ENCODE data around the gene RTP3.

RTP3 gene

GRCh38 chr3:46516521-46516920 is 18.7 kb downstream of the RTP3 start:
- Histone ChIP-seq H3K4me3 (ENCODE audit: insufficient read depth, low read length, poor library complexity, severe bottlenecking) (no peak overlapping the region), H3K79me2 (ENCODE audit: insufficient read depth, low read length) (no peaks in the 10 kb centered on the region), H4K20me1 (ENCODE audit: low read depth, low read length) (no peaks in the 10 kb centered on the region), H3K9me2 (replicated peaks; ENCODE audit: insufficient read depth, low read length) (no peaks in the 10 kb centered on the region), H3K36me3 (ENCODE audit: low read length) (no peaks in the 10 kb centered on the region), H3F3A (ENCODE audit: insufficient read depth) (no peaks in the 10 kb centered on the region), H3K9me3 (ENCODE audit: insufficient read depth, low read length) (no peaks in the 10 kb centered on the region), H3K4me2 (ENCODE audit: low read depth, low read length, poor library complexity, severe bottlenecking) (no peak overlapping the region), H2AFZ (ENCODE audit: low read depth, low read length, severe bottlenecking) (no peak overlapping the region), H3K9ac (ENCODE audit: low read length) (no peak overlapping the region), H3K27me3 (ENCODE audit: low read length) (no peaks in the 10 kb centered on the region), H3K27ac (ENCODE audit: low read depth, low read length) (no peak overlapping the region)
- TF ChIP-seq CTCF (IDR thresholded peaks at IDR 0.05; ENCODE audit: insufficient read depth, low read length, poor library complexity, severe bottlenecking) (no peak), EZH2phosphoT487 (conservative IDR thresholded peaks at IDR 0.05; ENCODE audit: low read length) (no peak)

- no peaks in the 10 kb centered on the region for H4K20me1 ChIP-seq (ENCODE audit: low read depth, low read length)
- H3K27me3 ChIP-seq (ENCODE audit: low read length): no peaks in the 10 kb centered on the region
- H3K36me3 ChIP-seq (ENCODE audit: low read length): no peaks in the 10 kb centered on the region
- H3K9me2 ChIP-seq (replicated peaks; ENCODE audit: insufficient read depth, low read length): no peaks in the 10 kb centered on the region
- no peak overlapping the region for H3K27ac ChIP-seq (ENCODE audit: low read depth, low read length)
- no peaks in the 10 kb centered on the region for H3K79me2 ChIP-seq (ENCODE audit: insufficient read depth, low read length)
- H3F3A ChIP-seq (ENCODE audit: insufficient read depth): no peaks in the 10 kb centered on the region
- no peak overlapping the region for H3K9ac ChIP-seq (ENCODE audit: low read length)
- no peak overlapping the region for H2AFZ ChIP-seq (ENCODE audit: low read depth, low read length, severe bottlenecking)
- no peak overlapping the region for H3K4me3 ChIP-seq (ENCODE audit: insufficient read depth, low read length, poor library complexity, severe bottlenecking)
- no peak overlapping the region for H3K4me2 ChIP-seq (ENCODE audit: low read depth, low read length, poor library complexity, severe bottlenecking)
- H3K9me3 ChIP-seq (ENCODE audit: insufficient read depth, low read length): no peaks in the 10 kb centered on the region
- no peak for TF ChIP-seq CTCF (IDR thresholded peaks at IDR 0.05; ENCODE audit: insufficient read depth, low read length, poor library complexity, severe bottlenecking)
- TF ChIP-seq EZH2phosphoT487 (conservative IDR thresholded peaks at IDR 0.05; ENCODE audit: low read length): no peak
Observed at GRCh38 chr3:46517016-46517783, 19.4 kb downstream of the RTP3 start.

DNA sequence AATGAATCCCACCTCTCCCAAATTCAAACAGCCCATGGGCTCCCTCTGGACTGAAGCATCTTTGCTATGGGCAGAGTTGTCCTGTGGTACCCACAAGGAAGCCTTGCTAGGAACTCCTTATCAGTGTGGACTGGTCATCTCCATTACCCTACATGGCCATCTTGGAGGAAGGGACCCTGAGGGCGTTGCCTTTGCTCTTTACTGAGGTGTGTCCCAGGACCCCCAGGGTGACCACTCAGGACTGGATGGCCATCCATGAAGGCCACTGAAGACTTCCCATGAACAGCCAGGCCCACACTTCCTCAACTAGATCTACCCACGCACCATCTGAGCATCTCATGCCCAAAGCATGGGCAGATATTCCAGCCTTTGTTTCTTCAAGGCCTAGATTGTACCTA is 20.0 kb downstream of the RTP3 start:
- no peaks in the 10 kb centered on the region for H3K36me3 ChIP-seq (ENCODE audit: low read length)
- H3K4me2 ChIP-seq (ENCODE audit: low read depth, low read length, poor library complexity, severe bottlenecking): no peak overlapping the region
- H3K9ac ChIP-seq (ENCODE audit: low read length): no peak overlapping the region
- no peaks in the 10 kb centered on the region for H3F3A ChIP-seq (ENCODE audit: insufficient read depth)
- no peaks in the 10 kb centered on the region for H3K79me2 ChIP-seq (ENCODE audit: insufficient read depth, low read length)
- TF ChIP-seq EZH2phosphoT487 (conservative IDR thresholded peaks at IDR 0.05; ENCODE audit: low read length) (no peak), CTCF (IDR thresholded peaks at IDR 0.05; ENCODE audit: insufficient read depth, low read length, poor library complexity, severe bottlenecking) (no peak)
- H3K4me3 ChIP-seq (ENCODE audit: insufficient read depth, low read length, poor library complexity, severe bottlenecking): no peak overlapping the region
- no peaks in the 10 kb centered on the region for H3K9me2 ChIP-seq (replicated peaks; ENCODE audit: insufficient read depth, low read length)
- H3K27me3 ChIP-seq (ENCODE audit: low read length): no peaks in the 10 kb centered on the region
- no peaks in the 10 kb centered on the region for H3K9me3 ChIP-seq (ENCODE audit: insufficient read depth, low read length)
- no peak overlapping the region for H3K27ac ChIP-seq (ENCODE audit: low read depth, low read length)
- H2AFZ ChIP-seq (ENCODE audit: low read depth, low read length, severe bottlenecking): no peak overlapping the region
- H4K20me1 ChIP-seq (ENCODE audit: low read depth, low read length): no peaks in the 10 kb centered on the region

Measured in SU-DHL-6 (cell line).